K562 treated with DMSO at 1 percent for 24 hours (cell line): ENCODE measurements around the gene NAXD. TPM values are rescaled to one million over a fixed set of nuclear protein-coding genes. Genes with fewer than 3 reads are reported as not detected.

Source experiments
- total RNA-seq: library from RNA; unstranded; fragments of 300-600 nt; gene quantifications from 2 replicates; pipeline ENCODE4 v1.2.3, GENCODE V29; 2022; ENCODE audit warnings: low read depth; ENCODE audit not compliant: insufficient read depth

Gene NAXD
- total RNA-seq, result 20.4 and 22.3 TPM in 2 replicates

GRCh38 chr13:110615322-110616102 lies at the start of gene NAXD:
Gene NAXD (plus strand): TSS chr13:110615545. CDS start chr13:110615602, 57 bp downstream.

Other genes starting within 250 kb of the NAXD start
- 7.0 and 7.9 TPM in 2 replicates for gene RAB20, start 53.8 kb upstream of the NAXD start, total RNA-seq
- 34.6 and 36.3 TPM in 2 replicates for gene CARS2, start 90.6 kb downstream of the NAXD start, total RNA-seq
- gene ING1, start 98.2 kb downstream of the NAXD start, total RNA-seq, result 28.9 and 29.0 TPM in 2 replicates